BLaER1 (cell line): Measurements from ENCODE around the gene HAPLN3.
A peak's percentile ranks its signal among the peaks of the same experiment; 100 is the strongest.

Experiments
- H3K27ac ChIP-seq: shearing (Covaris generic); formaldehyde crosslinking; 2 replicates; pipeline ENCODE4 v1.8.1; 2022
- H3K27me3 ChIP-seq: shearing (Covaris generic); formaldehyde crosslinking; 2 replicates; pipeline ENCODE4 v1.8.1; 2022
- H3K36me3 ChIP-seq: shearing (Covaris generic); formaldehyde crosslinking; 2 replicates; pipeline ENCODE4 v1.8.1; 2022
- H3K4me1 ChIP-seq: shearing (Covaris generic); formaldehyde crosslinking; 2 replicates; pipeline ENCODE4 v1.8.1; 2022
- H3K4me2 ChIP-seq: shearing (Covaris generic); formaldehyde crosslinking; 2 replicates; pipeline ENCODE4 v1.8.1; 2022
- H3K4me3 ChIP-seq: shearing (Covaris generic); formaldehyde crosslinking; 2 replicates; pipeline ENCODE4 v1.8.1; 2022
- H3K9ac ChIP-seq: shearing (Covaris generic); formaldehyde crosslinking; 2 replicates; pipeline ENCODE4 v1.8.1; 2022
- H3K9me3 ChIP-seq: shearing (Covaris generic); formaldehyde crosslinking; 2 replicates; pipeline ENCODE4 v1.8.1; 2022
- H4K20me1 ChIP-seq: shearing (Covaris generic); formaldehyde crosslinking; 2 replicates; pipeline ENCODE4 v1.8.1; 2022
- Cebpa-rat ChIP-seq: shearing (Covaris generic); IDR thresholded peaks from 2 replicates; pipeline ENCODE4 v1.8.1; 2022

The HAPLN3 gene

DNA sequence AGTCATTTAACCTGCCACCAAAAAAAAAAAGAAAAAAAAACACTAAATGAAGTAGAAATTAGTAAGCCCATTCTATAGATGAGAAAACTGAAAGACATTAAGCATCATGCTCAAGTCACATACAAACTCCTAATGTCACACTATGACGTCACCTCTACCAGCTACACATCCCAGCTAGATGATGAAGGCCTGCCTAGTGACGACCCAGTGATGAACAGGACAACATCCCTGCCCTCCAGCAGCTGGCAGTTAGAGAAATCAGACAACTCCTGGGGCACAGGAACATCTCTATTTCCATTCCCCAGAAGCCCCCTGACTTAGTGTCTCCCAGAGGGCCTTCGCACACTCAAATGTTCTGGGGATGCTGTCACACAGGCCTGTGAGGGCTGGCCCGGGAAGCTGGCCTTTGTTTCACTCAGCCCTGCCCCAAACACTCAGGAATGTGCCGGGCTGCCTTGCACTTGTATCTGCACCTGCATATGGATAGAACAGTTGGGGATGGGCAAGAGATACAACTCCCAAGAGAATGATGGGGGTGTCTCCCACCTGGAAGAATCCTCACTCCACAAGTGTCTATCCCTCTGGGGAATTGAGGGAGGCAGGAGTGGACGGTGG, 7.0 kb upstream of the HAPLN3 start:
- Histone ChIP-seq H3K27ac (no peak overlapping the region), H3K9ac (no peak overlapping the region), H3K4me1 (peaks cover 8% of the 10 kb centered on the region), H3K9me3 (no peaks in the 10 kb centered on the region), H3K27me3 (no peaks in the 10 kb centered on the region), H3K4me2 (no peak overlapping the region), H4K20me1 (0 out of 2 replicates have a peak, but pooled peaks cover 15% of the 10 kb centered on the region), H3K4me3 (no peak overlapping the region), H3K36me3 (peaks cover 74% of the 10 kb centered on the region)
- no peak for TF ChIP-seq Cebpa-rat

DNA sequence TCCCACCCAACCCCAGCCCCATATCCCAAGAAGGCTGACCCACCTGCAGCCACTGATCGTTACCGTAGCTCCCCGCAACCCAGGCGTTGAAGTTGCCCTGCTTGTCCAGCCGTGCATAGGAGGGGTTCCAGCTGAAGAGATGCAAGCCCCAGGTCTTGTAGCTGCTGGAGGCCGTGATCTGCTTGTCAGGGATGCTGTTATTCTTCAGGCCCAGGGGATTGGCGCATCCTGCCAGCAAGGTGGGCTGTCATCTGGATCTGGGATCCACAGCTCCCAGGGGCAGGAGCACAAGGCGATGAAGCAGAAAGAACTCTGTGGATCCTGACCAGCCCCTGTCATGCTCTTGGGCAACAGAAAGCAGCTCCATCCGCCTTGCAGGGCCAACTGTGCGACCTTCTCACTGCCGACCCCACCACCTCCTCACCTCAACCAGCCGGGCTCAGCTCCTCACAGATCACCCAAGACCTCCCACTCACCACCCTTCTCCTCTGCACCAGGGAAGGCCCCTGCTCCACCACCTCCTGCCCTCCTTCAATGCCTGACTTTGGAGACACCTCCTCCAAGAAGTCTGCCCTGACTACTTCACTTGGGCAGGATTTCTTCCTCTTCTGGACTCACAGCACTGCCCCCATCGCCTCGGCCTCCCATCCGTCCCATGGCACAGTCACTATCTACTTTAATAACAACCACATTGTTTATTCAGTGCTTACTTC, 6.3 kb upstream of the HAPLN3 start:
- peaks cover 67% of the 10 kb centered on the region for H3K36me3 ChIP-seq
- no peak overlapping the region for H3K27ac ChIP-seq
- H3K4me2 ChIP-seq: no peak overlapping the region
- no peak overlapping the region for H3K4me3 ChIP-seq
- H3K4me1 ChIP-seq: peaks cover 15% of the 10 kb centered on the region
- H3K9ac ChIP-seq: no peak overlapping the region
- peaks cover 4% of the 10 kb centered on the region for H3K27me3 ChIP-seq
- peaks cover 14% of the 10 kb centered on the region; the same call in 1 of the 2 replicates for H4K20me1 ChIP-seq
- no peaks in the 10 kb centered on the region for H3K9me3 ChIP-seq
- TF ChIP-seq Cebpa-rat: no peak

DNA sequence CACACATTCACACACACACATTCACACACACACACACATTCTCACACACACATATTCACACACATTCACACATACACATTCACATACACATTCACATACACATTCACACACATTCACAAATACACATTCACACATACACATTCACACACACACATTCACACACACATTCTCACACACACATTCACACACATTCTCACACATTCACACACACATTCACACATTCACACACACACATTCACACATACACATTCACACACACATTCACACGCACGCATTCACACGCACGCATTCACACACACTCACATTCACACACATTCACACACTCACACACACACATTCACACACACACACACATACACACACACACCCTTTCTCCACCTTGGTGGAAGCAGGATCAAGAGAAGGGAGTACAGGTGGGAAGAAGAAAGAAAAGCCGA, 5.7 kb upstream of the HAPLN3 start:
- Histone ChIP-seq H3K9ac (no peak overlapping the region), H3K27me3 (peaks cover 11% of the 10 kb centered on the region), H3K27ac (no peak overlapping the region), H3K4me2 (no peak overlapping the region), H3K36me3 (peaks cover 61% of the 10 kb centered on the region), H3K4me1 (peaks cover 19% of the 10 kb centered on the region), H3K4me3 (no peak overlapping the region), H4K20me1 (peaks cover 20% of the 10 kb centered on the region; the same call in 1 of the 2 replicates), H3K9me3 (no peaks in the 10 kb centered on the region)
- no peak for TF ChIP-seq Cebpa-rat

DNA sequence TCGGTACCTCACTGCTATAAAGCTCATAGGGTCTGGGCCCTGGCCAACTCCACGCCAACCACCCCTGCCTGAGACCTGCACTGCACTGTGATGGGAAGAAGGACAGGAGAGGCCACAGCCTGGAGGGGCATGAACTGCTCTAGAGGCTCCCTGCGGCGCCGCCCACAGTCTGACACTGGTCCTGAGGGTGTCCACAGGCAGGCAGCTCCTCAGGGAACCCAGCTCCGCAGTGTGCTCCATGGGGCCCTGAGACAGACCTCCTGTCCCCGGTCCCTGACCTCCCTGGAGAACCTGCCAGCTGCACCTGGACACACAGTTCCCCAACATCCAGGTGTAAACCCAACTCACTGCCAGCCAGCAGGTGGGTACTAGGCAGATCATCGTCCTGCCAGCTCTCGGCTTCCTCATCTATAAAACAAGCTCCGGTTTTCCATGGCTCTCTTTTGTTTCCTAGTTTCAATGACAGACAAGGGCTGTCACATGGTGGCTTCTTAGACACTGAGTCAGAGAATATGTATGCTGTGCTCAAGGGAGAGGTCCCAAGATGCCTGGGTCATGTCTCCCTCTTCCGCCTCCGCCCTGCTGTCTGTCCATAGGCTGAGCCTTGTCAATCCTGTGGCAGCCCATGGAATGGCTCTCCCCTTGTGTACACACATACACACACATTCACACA, 5.1 kb upstream of the HAPLN3 start:
- Histone ChIP-seq H3K27ac (no peak overlapping the region), H3K9ac (no peak overlapping the region), H3K4me1 (peaks cover 21% of the 10 kb centered on the region), H3K4me3 (no peak overlapping the region), H3K9me3 (no peaks in the 10 kb centered on the region), H3K27me3 (peaks cover 16% of the 10 kb centered on the region), H4K20me1 (peaks cover 22% of the 10 kb centered on the region), H3K36me3 (peaks cover 55% of the 10 kb centered on the region), H3K4me2 (no peak overlapping the region)
- no peak for TF ChIP-seq Cebpa-rat

DNA sequence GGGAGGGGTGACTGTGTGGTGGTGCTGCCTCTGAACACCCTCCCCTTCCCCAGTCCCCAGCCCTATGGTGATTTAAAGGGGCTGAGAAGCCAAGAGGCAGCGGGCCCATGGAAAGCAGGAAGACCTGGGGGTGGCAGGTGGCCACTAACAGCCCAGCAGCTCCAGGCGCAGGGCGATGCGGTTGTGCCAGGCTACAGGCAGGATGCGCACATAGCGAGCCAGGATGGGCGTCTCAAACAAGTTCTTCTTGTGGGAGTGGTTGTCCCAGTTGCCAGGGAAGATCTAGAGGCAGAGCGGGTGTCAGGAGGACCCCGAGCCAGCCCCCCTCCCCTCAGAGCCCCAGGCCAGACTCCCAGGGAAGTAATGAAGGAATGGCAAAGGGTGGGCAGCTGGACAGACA, 3.9 kb upstream of the HAPLN3 start:
- Histone ChIP-seq H3K9me3 (no peaks in the 10 kb centered on the region), H3K4me2 (no peak overlapping the region), H3K27ac (no peak overlapping the region), H4K20me1 (peaks cover 29% of the 10 kb centered on the region), H3K4me3 (no peak overlapping the region), H3K36me3 (peaks cover 50% of the 10 kb centered on the region), H3K9ac (no peak overlapping the region), H3K4me1 (peaks cover 33% of the 10 kb centered on the region), H3K27me3 (peaks cover 28% of the 10 kb centered on the region)
- no peak for TF ChIP-seq Cebpa-rat

DNA sequence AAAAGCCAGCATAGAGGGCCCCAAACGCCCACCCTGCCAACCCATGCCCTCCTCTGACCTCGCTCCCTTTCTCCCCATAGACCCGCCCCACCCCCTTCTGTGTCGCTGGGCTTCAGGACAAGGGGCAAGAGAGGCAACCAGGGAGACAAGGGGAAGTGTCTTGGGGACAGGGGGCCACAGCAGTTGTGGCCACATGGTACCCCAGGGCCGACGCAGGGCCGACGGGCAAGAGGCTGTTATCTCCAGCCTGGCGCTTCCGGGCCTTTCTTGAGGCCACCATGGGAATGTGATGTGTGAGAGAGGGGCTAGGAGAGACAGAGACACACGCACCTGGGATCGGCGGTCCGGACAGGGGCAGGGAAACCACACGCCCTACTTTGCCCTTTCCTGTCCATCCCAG, 3.4 kb upstream of the HAPLN3 start:
- Histone ChIP-seq H3K4me2 (no peak overlapping the region), H3K4me1 (peaks cover 33% of the 10 kb centered on the region), H3K36me3 (peaks cover 44% of the 10 kb centered on the region), H3K27me3 (peaks cover 33% of the 10 kb centered on the region), H3K9me3 (no peaks in the 10 kb centered on the region), H3K4me3 (no peak overlapping the region), H4K20me1 (peaks cover 32% of the 10 kb centered on the region), H3K9ac (no peak overlapping the region), H3K27ac (no peak overlapping the region)
- TF ChIP-seq Cebpa-rat: no peak

DNA sequence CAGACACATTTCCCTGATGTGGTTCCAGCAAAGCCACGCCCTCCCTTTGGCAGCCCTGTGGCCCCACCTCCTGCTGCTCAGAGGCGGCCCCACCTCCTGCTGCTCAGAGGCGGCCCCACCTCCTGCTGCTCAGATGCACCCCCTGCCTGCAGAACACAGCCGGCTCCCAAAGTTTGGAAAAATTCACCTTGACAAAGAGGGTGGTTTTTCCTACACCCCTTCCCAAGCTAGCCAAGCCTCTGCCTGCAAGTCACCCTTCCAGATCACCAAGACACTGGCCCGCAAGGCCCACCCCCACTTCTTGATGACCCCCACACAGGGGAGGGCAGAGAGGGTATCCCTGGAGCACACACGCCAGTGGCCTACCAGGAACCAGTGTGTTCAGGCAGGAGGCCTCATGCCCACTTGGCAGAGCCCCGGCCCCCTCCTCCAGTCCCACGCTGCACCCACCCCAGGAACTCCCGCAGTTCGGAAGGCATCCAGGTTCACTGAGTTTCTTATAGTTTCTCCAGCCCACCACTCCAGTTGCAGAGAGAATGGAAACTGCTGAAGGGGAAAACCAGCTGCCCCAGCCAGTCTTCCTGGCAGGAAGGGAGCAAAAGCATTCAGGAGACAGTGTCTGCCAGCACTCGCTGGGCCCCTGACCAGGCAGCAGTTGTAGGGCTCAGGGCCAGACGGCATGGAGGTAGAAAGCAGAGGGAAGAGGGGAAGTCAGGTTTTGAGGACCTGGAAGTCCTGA, 2.3 kb upstream of the HAPLN3 start:
- Histone ChIP-seq H3K4me1 (peaks cover 33% of the 10 kb centered on the region), H3K9ac (no peak overlapping the region), H4K20me1 (peaks cover 32% of the 10 kb centered on the region), H3K27me3 (peaks cover 44% of the 10 kb centered on the region), H3K4me2 (peak overlapping the region; percentile 67), H3K36me3 (peaks cover 33% of the 10 kb centered on the region), H3K9me3 (no peaks in the 10 kb centered on the region), H3K4me3 (no peak overlapping the region), H3K27ac (no peak overlapping the region)
- no peak for TF ChIP-seq Cebpa-rat

DNA sequence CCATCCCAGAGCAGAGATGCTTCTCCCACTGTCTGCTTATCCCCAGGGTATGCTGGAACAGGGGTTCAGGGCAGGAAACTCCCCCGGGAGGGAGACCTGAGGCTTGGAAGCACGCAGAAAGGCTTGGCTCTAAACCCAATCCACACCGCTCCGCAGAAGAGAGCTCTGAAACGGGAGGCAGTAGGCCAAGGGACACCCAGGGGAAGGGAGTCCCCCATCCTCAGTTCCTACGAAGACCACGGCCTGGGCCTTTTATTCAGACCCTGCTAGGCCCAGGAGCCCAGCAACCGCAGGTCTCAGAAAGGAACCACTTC, 1.8 kb upstream of the HAPLN3 start:
- no peak for TF ChIP-seq Cebpa-rat
- Histone ChIP-seq H3K4me2 (peak overlapping the region; percentile 67), H4K20me1 (peaks cover 32% of the 10 kb centered on the region), H3K4me3 (no peak overlapping the region), H3K9me3 (no peaks in the 10 kb centered on the region), H3K27me3 (peaks cover 44% of the 10 kb centered on the region), H3K36me3 (peaks cover 28% of the 10 kb centered on the region), H3K9ac (0 out of 2 replicates have a peak overlapping the region, but pooled peaks have one; percentile 7), H3K27ac (no peak overlapping the region), H3K4me1 (peaks cover 33% of the 10 kb centered on the region)

DNA sequence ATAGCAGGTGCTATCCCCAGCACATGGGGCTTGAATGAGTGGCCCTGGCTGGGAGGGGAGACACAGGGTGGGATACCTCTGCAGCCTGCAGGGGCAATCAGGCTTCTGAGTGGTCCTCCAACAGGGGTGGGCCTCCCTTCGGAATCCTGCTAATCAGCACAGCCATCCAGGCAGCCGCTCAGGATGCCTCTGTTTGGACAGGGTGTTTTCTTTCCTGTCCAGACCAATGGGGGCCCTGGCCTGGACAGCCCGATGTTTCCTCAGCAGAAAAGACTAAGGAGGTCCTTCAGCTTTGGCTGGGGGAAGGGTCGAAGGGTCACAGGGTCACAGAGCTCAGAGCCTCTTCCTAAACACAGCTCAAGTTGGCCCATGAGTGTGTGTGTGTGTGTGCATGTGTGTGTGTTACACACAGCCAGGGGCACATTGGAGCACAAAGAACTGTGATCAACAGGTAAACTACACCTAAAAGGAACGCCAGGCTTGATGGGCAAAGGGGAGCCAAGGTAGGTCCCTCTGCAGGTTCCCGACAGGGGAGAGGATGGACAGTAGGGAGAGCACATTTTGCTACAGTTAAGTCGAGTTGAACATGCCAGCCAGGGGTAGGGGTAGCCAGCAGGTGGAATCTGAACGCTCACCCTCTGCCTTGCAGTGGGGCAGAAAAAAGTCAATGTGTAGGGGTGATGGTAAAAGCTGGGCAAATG, 1.1 kb upstream of the HAPLN3 start:
- H3K27ac ChIP-seq: no peak overlapping the region
- peaks cover 22% of the 10 kb centered on the region for H3K36me3 ChIP-seq
- H3K4me2 ChIP-seq: peak overlapping the region; percentile 67
- H3K27me3 ChIP-seq: peaks cover 44% of the 10 kb centered on the region
- H3K9me3 ChIP-seq: no peaks in the 10 kb centered on the region
- H3K4me3 ChIP-seq: no peak overlapping the region
- H4K20me1 ChIP-seq: peaks cover 32% of the 10 kb centered on the region
- no peak for TF ChIP-seq Cebpa-rat
- H3K4me1 ChIP-seq: peaks cover 33% of the 10 kb centered on the region
- H3K9ac ChIP-seq: no peak overlapping the region
